ENCODE results near the gene NUDT2.
"Not testable (repeated sequence)": the region's sequence is repeated elsewhere in the genome, so short reads cannot be mapped to it uniquely, and the experiment has no call there.

Gene NUDT2

GRCh38 chr9:34322899-34323591 lies 6.3 kb upstream of the NUDT2 start:
- no peaks in the 10 kb centered on the region for H3K9me3 ChIP-seq
- no peak for DNase-seq (ENCODE audit: low spot score in 2 of 2)
- in situ Hi-C loops (cut with MboI; ENCODE audit: low sequenced_read_pairs): no loop called here
- no peaks in the 10 kb centered on the region for H3K36me3 ChIP-seq (replicated peaks)
- H3K4me1 ChIP-seq: peaks cover 6% of the 10 kb centered on the region; the same call in 1 of the 2 replicates
- H3K27me3 ChIP-seq (ENCODE audit: low read depth): no peaks in the 10 kb centered on the region
- H3K4me3 ChIP-seq: no peak overlapping the region

- Histone ChIP-seq H3K9me3 (no peaks in the 10 kb centered on the region), H3K27me3 (ENCODE audit: low read depth) (no peaks in the 10 kb centered on the region), H3K4me1 (peaks cover 9% of the 10 kb centered on the region), H3K4me3 (no peak overlapping the region), H3K36me3 (replicated peaks) (no peaks in the 10 kb centered on the region)
- in situ Hi-C loops (cut with MboI; ENCODE audit: low sequenced_read_pairs): no loop called here
- DNase-seq (ENCODE audit: low spot score in 2 of 2): no peak
These were observed 2.7 kb upstream of the NUDT2 start for GRCh38 chr9:34326690-34327089.

- in situ Hi-C loops (cut with MboI; ENCODE audit: low sequenced_read_pairs): no loop called here
- DNase-seq (ENCODE audit: low spot score in 2 of 2): peak; percentile 45 to 55
- H3K4me3 ChIP-seq: peak overlapping the region; percentile 81
These were observed 826 bp upstream of the NUDT2 start for GRCh38 chr9:34328500-34328986.

GRCh38 chr9:34331196-34331595 lies 1.8 kb downstream of the NUDT2 start:
- peaks cover 31% of the 10 kb centered on the region for H3K4me1 ChIP-seq
- H3K36me3 ChIP-seq (replicated peaks): no peaks in the 10 kb centered on the region
- in situ Hi-C loops (cut with MboI; ENCODE audit: low sequenced_read_pairs): no loop called here
- DNase-seq (ENCODE audit: low spot score in 2 of 2): no peak
- H3K9me3 ChIP-seq: no peaks in the 10 kb centered on the region
- H3K4me3 ChIP-seq: no peak overlapping the region
- H3K27me3 ChIP-seq (ENCODE audit: low read depth): no peaks in the 10 kb centered on the region

More at GRCh38 chr9:34328500-34328986, 826 bp upstream of the NUDT2 start:
- no peaks in the 10 kb centered on the region for H3K36me3 ChIP-seq (replicated peaks)
- H3K9me3 ChIP-seq: no peaks in the 10 kb centered on the region
- H3K4me1 ChIP-seq: peaks cover 19% of the 10 kb centered on the region
- H3K27me3 ChIP-seq (ENCODE audit: low read depth): no peaks in the 10 kb centered on the region

GRCh38 chr9:34332076-34332964 lies 3.0 kb downstream of the NUDT2 start:
- H3K36me3 ChIP-seq (replicated peaks): no peaks in the 10 kb centered on the region
- H3K9me3 ChIP-seq: no peaks in the 10 kb centered on the region
- H3K27me3 ChIP-seq (ENCODE audit: low read depth): no peaks in the 10 kb centered on the region
- in situ Hi-C loops (cut with MboI; ENCODE audit: low sequenced_read_pairs): no loop called here
- peak; percentile 29 to 66 for DNase-seq (ENCODE audit: low spot score in 2 of 2)
- no peak overlapping the region for H3K4me3 ChIP-seq
- H3K4me1 ChIP-seq: peaks cover 31% of the 10 kb centered on the region

GRCh38 chr9:34333836-34334235 lies 4.5 kb downstream of the NUDT2 start:
- Histone ChIP-seq H3K4me1 (peaks cover 28% of the 10 kb centered on the region), H3K27me3 (ENCODE audit: low read depth) (no peaks in the 10 kb centered on the region), H3K9me3 (no peaks in the 10 kb centered on the region), H3K4me3 (no peak overlapping the region), H3K36me3 (replicated peaks) (peaks cover 3% of the 10 kb centered on the region)
- DNase-seq (ENCODE audit: low spot score in 2 of 2): no peak
- in situ Hi-C loops (cut with MboI; ENCODE audit: low sequenced_read_pairs): no loop called here

GRCh38 chr9:34334337-34334824 lies 5.0 kb downstream of the NUDT2 start:
- H3K27me3 ChIP-seq (ENCODE audit: low read depth): no peaks in the 10 kb centered on the region
- peaks cover 28% of the 10 kb centered on the region for H3K4me1 ChIP-seq
- H3K4me3 ChIP-seq: no peak overlapping the region
- no peaks in the 10 kb centered on the region for H3K9me3 ChIP-seq
- in situ Hi-C loops (cut with MboI; ENCODE audit: low sequenced_read_pairs): no loop called here
- peak; percentile 75 to 93 for DNase-seq (ENCODE audit: low spot score in 2 of 2)
- H3K36me3 ChIP-seq (replicated peaks): peaks cover 9% of the 10 kb centered on the region

- H3K36me3 ChIP-seq (replicated peaks): peaks cover 11% of the 10 kb centered on the region
- in situ Hi-C loops (cut with MboI; ENCODE audit: low sequenced_read_pairs): loop anchor here (5.0 kb wide), 1 partner anchor 42 kb away; the partner anchor contains the start of gene MYORG
- no peak overlapping the region for H3K4me3 ChIP-seq
- H3K9me3 ChIP-seq: no peaks in the 10 kb centered on the region
- no peak for DNase-seq (ENCODE audit: low spot score in 2 of 2)
- peaks cover 28% of the 10 kb centered on the region for H3K4me1 ChIP-seq
- no peaks in the 10 kb centered on the region for H3K27me3 ChIP-seq (ENCODE audit: low read depth)
These were observed 5.5 kb downstream of the NUDT2 start for GRCh38 chr9:34334916-34335315.

- Histone ChIP-seq H3K36me3 (replicated peaks) (peaks cover 16% of the 10 kb centered on the region), H3K27me3 (ENCODE audit: low read depth) (no peaks in the 10 kb centered on the region), H3K4me3 (no peak overlapping the region), H3K9me3 (no peaks in the 10 kb centered on the region), H3K4me1 (peaks cover 27% of the 10 kb centered on the region)
- no peak for DNase-seq (ENCODE audit: low spot score in 2 of 2)
- in situ Hi-C loops (cut with MboI; ENCODE audit: low sequenced_read_pairs): loop anchor here (5.0 kb wide), 1 partner anchor 42 kb away; the partner anchor contains the start of gene MYORG
These were observed 6.0 kb downstream of the NUDT2 start for GRCh38 chr9:34335376-34335775.

GRCh38 chr9:34337403-34337802 lies 8.0 kb downstream of the NUDT2 start:
- Histone ChIP-seq H3K9me3 (no peaks in the 10 kb centered on the region), H3K27me3 (ENCODE audit: low read depth) (no peaks in the 10 kb centered on the region), H3K4me3 (no peak overlapping the region), H3K36me3 (replicated peaks) (peaks cover 26% of the 10 kb centered on the region), H3K4me1 (peaks cover 17% of the 10 kb centered on the region)
- in situ Hi-C loops (cut with MboI; ENCODE audit: low sequenced_read_pairs): loop anchor here (5.0 kb wide), 1 partner anchor 40 kb away; the partner anchor contains the start of gene MYORG
- DNase-seq (ENCODE audit: low spot score in 2 of 2): no peak

- H3K4me1 ChIP-seq: peaks cover 12% of the 10 kb centered on the region
- H3K9me3 ChIP-seq; H3K27me3 ChIP-seq (ENCODE audit: low read depth); H3K4me3 ChIP-seq; DNase-seq (ENCODE audit: low spot score in 2 of 2): not testable (repeated sequence)
- in situ Hi-C loops (cut with MboI; ENCODE audit: low sequenced_read_pairs): loop anchor here (5.0 kb wide), 1 partner anchor 39 kb away; the partner anchor contains the start of gene MYORG
- peaks cover 26% of the 10 kb centered on the region for H3K36me3 ChIP-seq (replicated peaks)
These were observed 8.7 kb downstream of the NUDT2 start for GRCh38 chr9:34338079-34338478.

- peaks cover 26% of the 10 kb centered on the region for H3K36me3 ChIP-seq (replicated peaks)
- no peak for DNase-seq (ENCODE audit: low spot score in 2 of 2)
- no peaks in the 10 kb centered on the region for H3K27me3 ChIP-seq (ENCODE audit: low read depth)
- in situ Hi-C loops (cut with MboI; ENCODE audit: low sequenced_read_pairs): loop anchor here (5.0 kb wide), 1 partner anchor 38 kb away; the partner anchor contains the start of gene MYORG
- no peak overlapping the region for H3K4me3 ChIP-seq
- peaks cover 9% of the 10 kb centered on the region for H3K4me1 ChIP-seq
- no peaks in the 10 kb centered on the region for H3K9me3 ChIP-seq
These were observed 9.5 kb downstream of the NUDT2 start for GRCh38 chr9:34338665-34339385.

- no peaks in the 10 kb centered on the region for H3K27me3 ChIP-seq (ENCODE audit: low read depth)
These were observed 12.4 kb downstream of the NUDT2 start for GRCh38 chr9:34341659-34342295.

More at GRCh38 chr9:34341659-34342295, 12.4 kb downstream of the NUDT2 start:
- no peak for DNase-seq (ENCODE audit: low spot score in 2 of 2)
- no peaks in the 10 kb centered on the region for H3K9me3 ChIP-seq
- in situ Hi-C loops (cut with MboI; ENCODE audit: low sequenced_read_pairs): no loop called here
- no peak overlapping the region for H3K4me3 ChIP-seq
- no peaks in the 10 kb centered on the region for H3K4me1 ChIP-seq
- peaks cover 26% of the 10 kb centered on the region for H3K36me3 ChIP-seq (replicated peaks)
